Heart left ventricle (tissue), 13 donors: ENCODE data around the gene CTNND1.

Source experiments
- POLR2A ChIP-seq, 2 donors: fragments of 450-650 bp; IDR thresholded peaks; one replicate each; pipeline ENCODE4 v1.6.1; 2017; ENCODE audit warnings: antibody characterized with exemption in 2 of 2, mild to moderate bottlenecking in 2 of 2, moderate library complexity in 2 of 2
- TF ChIP-seq, protein P1 (sequence below), 12 donors: fragments of 200-600 bp; sonication (generic) in 4 of 12; IDR thresholded peaks; one replicate each; pipeline versions ENCODE4 v1.5.0 to v1.8.0; 2018 to 2022; ENCODE audit warnings: antibody characterized with exemption in 12 of 12, mild to moderate bottlenecking in 5 of 12
- donor health status: ischemic (EF 13 %, LVEDD 7.1; RV severe dilation, severe dysfunction).
- donor health status: DM: no; HTN: yes; CAD: no.
- donor health status: DM: no; HTN: no; CAD: no.
- donor health status: ischemic (EF 25% LVEDD 6.9; RV normal size, moderate dysfunction).
- donor health status: ischemic (EF 25% LVEDD 5.7; RV mildly dilated, moderate dysfunction).
- donor health status: ischemic (EF 35%, LVEDD 5.7; RV mildly dilated, moderate dysfunction).
- donor health status: nonischemic (EF 11% LVEDD 7.7; RV severe dilation, severe dysfunction).
- donor health status: DM: yes; HTN: yes; CAD: no.
- donor health status: PGD.
- donor health status: ischemic (EF 29% LVEDD 5.4; RV normal size, mild dysfunction).
- donor health status: nonischemic (EF 23%, LVEDD 6.1; RV moderate dilation, normal function).

DNA sequence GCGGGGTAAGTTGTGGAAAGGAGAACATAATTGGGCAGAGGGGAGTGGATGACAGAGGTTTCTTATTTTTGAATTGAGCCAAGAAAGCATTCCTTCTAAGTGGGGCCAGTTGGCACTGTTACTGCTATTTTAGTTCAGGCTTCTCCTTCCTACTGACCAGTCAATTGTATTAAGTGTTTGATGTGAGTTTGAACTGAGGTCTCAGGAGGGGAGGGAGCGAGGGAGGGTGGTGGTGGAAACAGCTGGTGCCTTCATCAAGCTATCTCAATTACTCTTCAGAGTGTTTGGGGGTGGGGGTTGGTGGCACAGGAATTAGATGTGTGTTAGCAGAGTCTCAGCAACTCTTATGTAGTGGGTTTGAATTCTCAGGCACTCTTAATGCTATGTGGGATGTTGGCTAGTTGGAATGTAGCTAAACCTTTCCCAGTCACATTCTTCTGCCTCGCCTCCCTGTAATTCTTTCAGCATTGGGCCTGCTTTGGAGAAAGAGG lies 14.5 kb downstream of the CTNND1 start:
- TF ChIP-seq POLR2A (IDR thresholded peaks at IDR 0.05): no peak
- TF ChIP-seq, protein P1, sequence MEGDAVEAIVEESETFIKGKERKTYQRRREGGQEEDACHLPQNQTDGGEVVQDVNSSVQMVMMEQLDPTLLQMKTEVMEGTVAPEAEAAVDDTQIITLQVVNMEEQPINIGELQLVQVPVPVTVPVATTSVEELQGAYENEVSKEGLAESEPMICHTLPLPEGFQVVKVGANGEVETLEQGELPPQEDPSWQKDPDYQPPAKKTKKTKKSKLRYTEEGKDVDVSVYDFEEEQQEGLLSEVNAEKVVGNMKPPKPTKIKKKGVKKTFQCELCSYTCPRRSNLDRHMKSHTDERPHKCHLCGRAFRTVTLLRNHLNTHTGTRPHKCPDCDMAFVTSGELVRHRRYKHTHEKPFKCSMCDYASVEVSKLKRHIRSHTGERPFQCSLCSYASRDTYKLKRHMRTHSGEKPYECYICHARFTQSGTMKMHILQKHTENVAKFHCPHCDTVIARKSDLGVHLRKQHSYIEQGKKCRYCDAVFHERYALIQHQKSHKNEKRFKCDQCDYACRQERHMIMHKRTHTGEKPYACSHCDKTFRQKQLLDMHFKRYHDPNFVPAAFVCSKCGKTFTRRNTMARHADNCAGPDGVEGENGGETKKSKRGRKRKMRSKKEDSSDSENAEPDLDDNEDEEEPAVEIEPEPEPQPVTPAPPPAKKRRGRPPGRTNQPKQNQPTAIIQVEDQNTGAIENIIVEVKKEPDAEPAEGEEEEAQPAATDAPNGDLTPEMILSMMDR (IDR thresholded peaks at IDR 0.05): no peak
